SK-N-SH treated with all-trans-retinoic acid at 6 μM for 48 hours (cell line): ENCODE results near the gene EVC.

ENCODE experiments used
- ARNTL ChIP-seq: fragments of 450-650 bp; formaldehyde crosslinking; IDR thresholded peaks from 2 replicates; pipeline ENCODE4 v1.5.0; 2020; ENCODE audit warnings: low read depth, mild to moderate bottlenecking, moderate library complexity, borderline replicate concordance
- CSDC2 ChIP-seq: fragments of 250-450 bp; sonication (Bioruptor Pico); IDR thresholded peaks from 2 replicates; pipeline ENCODE4 v1.5.0; 2020; ENCODE audit warnings: mild to moderate bottlenecking, moderate library complexity
- RARB ChIP-seq: fragments of 250-450 bp; sonication (Bioruptor Pico); IDR thresholded peaks from 2 replicates; pipeline ENCODE4 v1.8.0; 2021; ENCODE audit warnings: mild to moderate bottlenecking, moderate library complexity
- ZFP3 ChIP-seq: fragments of 250-450 bp; sonication (Bioruptor Pico); IDR thresholded peaks from 2 replicates; pipeline ENCODE4 v1.5.0; 2020; ENCODE audit warnings: mild to moderate bottlenecking, moderate library complexity
- ZNF565 ChIP-seq: fragments of 450-650 bp; formaldehyde crosslinking; conservative IDR thresholded peaks from 2 replicates; pipeline ENCODE4 v1.5.0; 2020; ENCODE audit warnings: low read depth, mild to moderate bottlenecking, moderate library complexity
- ZNF8 ChIP-seq: fragments of 450-650 bp; formaldehyde crosslinking; IDR thresholded peaks from 2 replicates; pipeline ENCODE4 v1.5.0; 2020; ENCODE audit warnings: mild to moderate bottlenecking, moderate library complexity
- TF ChIP-seq, protein P1 (sequence below): fragments of 250-450 bp; sonication (Bioruptor Pico); IDR thresholded peaks from 2 replicates; pipeline ENCODE4 v1.5.0; 2020; ENCODE audit warnings: mild to moderate bottlenecking, moderate library complexity
- TF ChIP-seq, protein P2 (sequence below): fragments of 250-450 bp; sonication (Bioruptor Pico); IDR thresholded peaks from 2 replicates; pipeline ENCODE4 v1.8.0; 2020; ENCODE audit warnings: mild to moderate bottlenecking, moderate library complexity, borderline replicate concordance
- TF ChIP-seq, protein P3 (sequence below): fragments of 250-450 bp; sonication (Bioruptor Pico); IDR thresholded peaks from 2 replicates; pipeline ENCODE4 v1.5.1; 2020; ENCODE audit warnings: low read depth, mild to moderate bottlenecking, moderate library complexity

DNA sequence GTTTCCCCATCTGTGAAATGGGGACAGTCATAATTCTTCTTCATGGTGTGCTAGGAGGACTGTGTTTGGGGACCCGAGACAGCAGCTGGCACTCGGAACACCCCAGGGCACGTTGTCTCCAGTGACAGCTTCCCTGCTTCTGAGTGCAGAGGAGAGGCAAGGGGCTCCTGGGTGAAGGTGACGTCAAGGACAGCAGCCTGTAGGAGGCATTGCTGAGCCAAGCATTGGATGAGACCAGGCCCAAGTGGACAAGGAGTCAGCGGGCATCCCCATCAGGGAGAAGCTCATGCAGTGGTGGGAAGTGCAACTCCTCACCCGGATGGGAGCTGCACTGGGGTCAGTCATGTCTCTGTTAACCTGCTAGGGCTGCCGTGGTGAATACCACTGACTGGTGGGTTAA, 46.1 kb downstream of the EVC start:
- TF ChIP-seq ZNF8 (CRISPR knock-in tag) (no peak), ARNTL (no peak), ZNF565 (no peak), CSDC2 (CRISPR knock-in tag) (no peak), ZFP3 (CRISPR knock-in tag) (no peak), RARB (CRISPR knock-in tag) (no peak)
- TF ChIP-seq, protein P1, sequence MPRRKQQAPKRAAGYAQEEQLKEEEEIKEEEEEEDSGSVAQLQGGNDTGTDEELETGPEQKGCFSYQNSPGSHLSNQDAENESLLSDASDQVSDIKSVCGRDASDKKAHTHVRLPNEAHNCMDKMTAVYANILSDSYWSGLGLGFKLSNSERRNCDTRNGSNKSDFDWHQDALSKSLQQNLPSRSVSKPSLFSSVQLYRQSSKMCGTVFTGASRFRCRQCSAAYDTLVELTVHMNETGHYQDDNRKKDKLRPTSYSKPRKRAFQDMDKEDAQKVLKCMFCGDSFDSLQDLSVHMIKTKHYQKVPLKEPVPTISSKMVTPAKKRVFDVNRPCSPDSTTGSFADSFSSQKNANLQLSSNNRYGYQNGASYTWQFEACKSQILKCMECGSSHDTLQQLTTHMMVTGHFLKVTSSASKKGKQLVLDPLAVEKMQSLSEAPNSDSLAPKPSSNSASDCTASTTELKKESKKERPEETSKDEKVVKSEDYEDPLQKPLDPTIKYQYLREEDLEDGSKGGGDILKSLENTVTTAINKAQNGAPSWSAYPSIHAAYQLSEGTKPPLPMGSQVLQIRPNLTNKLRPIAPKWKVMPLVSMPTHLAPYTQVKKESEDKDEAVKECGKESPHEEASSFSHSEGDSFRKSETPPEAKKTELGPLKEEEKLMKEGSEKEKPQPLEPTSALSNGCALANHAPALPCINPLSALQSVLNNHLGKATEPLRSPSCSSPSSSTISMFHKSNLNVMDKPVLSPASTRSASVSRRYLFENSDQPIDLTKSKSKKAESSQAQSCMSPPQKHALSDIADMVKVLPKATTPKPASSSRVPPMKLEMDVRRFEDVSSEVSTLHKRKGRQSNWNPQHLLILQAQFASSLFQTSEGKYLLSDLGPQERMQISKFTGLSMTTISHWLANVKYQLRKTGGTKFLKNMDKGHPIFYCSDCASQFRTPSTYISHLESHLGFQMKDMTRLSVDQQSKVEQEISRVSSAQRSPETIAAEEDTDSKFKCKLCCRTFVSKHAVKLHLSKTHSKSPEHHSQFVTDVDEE (CRISPR knock-in tag): no peak
- TF ChIP-seq, protein P2, sequence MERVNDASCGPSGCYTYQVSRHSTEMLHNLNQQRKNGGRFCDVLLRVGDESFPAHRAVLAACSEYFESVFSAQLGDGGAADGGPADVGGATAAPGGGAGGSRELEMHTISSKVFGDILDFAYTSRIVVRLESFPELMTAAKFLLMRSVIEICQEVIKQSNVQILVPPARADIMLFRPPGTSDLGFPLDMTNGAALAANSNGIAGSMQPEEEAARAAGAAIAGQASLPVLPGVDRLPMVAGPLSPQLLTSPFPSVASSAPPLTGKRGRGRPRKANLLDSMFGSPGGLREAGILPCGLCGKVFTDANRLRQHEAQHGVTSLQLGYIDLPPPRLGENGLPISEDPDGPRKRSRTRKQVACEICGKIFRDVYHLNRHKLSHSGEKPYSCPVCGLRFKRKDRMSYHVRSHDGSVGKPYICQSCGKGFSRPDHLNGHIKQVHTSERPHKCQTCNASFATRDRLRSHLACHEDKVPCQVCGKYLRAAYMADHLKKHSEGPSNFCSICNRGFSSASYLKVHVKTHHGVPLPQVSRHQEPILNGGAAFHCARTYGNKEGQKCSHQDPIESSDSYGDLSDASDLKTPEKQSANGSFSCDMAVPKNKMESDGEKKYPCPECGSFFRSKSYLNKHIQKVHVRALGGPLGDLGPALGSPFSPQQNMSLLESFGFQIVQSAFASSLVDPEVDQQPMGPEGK (CRISPR knock-in tag): no peak
- TF ChIP-seq, protein P3, sequence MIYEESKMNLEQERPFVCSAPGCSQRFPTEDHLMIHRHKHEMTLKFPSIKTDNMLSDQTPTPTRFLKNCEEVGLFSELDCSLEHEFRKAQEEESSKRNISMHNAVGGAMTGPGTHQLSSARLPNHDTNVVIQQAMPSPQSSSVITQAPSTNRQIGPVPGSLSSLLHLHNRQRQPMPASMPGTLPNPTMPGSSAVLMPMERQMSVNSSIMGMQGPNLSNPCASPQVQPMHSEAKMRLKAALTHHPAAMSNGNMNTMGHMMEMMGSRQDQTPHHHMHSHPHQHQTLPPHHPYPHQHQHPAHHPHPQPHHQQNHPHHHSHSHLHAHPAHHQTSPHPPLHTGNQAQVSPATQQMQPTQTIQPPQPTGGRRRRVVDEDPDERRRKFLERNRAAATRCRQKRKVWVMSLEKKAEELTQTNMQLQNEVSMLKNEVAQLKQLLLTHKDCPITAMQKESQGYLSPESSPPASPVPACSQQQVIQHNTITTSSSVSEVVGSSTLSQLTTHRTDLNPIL (CRISPR knock-in tag): no peak
